Endometrial microvascular endothelial cells (primary cell): ENCODE data around the gene HIGD1A. TPM values are rescaled to one million over a fixed set of nuclear protein-coding genes. Genes with fewer than 3 reads are reported as not detected.

Source experiments
- in situ Hi-C: cut with HindIII; loops from 2 replicates; pipeline ENCODE4 v1.10.0; 2017; ENCODE audit warnings: low sequenced_read_pairs, low pct_unique_long_range_greater_than_20kb; ENCODE audit errors: inconsistent ontology term
- total RNA-seq: library from RNA; depleted of rRNA; stranded (reverse); fragments of >200 nt; gene quantifications from one replicate; pipeline ENCODE4 v1.2.3, GENCODE V29; 2015; ENCODE audit errors: inconsistent ontology term

Gene HIGD1A
- total RNA-seq, 1 donor from 2014 or later, result 205 TPM

DNA sequence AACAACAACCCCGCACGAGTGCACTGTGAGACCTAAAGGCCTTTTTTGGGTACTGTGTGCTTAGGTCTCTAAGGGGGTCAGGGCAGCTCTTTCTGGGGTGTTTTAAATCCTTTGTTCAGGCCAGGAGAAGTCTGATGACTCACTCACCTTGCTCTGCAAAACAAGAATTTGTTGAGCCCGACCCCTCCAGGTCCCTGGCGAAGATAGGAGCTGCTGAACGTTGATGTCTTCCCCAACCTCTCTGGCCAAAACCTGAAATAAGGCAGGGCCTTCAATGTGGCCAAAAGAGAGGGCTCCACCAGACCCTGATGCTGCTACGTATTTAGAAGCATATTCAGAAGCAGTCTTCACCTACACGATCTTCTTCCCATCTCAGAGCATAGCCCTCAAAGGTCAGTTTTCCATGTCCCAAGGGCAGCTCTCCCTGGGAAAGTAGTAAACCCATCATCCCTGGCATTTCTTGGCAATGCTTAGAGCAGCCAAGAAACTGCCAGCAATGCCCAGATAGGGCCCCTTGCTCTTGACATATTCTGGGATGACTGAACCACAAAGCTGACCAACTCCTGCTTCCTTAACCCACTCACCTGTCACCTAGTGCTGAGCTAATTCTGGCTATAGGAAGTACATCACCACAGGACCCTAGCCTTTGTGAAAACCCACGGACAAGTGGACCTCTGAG lies 58.4 kb downstream of the HIGD1A start:
- in situ Hi-C loops, result no loop called here

DNA sequence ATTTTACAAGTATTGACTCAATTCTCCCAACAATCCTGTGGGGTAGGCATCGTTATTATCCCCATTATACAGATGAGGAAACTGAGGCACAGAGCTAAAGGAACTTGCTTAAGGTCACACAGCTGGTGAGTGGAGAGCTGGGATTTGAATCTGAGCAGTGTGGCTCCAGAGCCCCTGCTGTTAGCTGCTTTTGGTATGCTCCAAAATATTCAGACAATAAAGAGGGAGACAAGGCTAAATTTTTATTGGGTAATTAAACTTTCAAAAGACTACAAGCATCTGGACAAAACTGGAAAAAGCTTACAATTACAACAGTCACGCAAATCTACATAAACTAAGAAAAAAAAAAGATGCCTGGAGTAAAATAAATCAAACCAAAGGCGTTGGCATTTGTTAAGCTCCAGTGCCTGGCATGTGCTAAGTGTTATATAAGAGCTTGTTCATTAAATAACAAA lies 59.0 kb downstream of the HIGD1A start:
- in situ Hi-C loops, result no loop called here

- in situ Hi-C loops, result no loop called here
These were observed 60.9 kb downstream of the HIGD1A start for GRCh38 chr3:42743204-42743995.

DNA sequence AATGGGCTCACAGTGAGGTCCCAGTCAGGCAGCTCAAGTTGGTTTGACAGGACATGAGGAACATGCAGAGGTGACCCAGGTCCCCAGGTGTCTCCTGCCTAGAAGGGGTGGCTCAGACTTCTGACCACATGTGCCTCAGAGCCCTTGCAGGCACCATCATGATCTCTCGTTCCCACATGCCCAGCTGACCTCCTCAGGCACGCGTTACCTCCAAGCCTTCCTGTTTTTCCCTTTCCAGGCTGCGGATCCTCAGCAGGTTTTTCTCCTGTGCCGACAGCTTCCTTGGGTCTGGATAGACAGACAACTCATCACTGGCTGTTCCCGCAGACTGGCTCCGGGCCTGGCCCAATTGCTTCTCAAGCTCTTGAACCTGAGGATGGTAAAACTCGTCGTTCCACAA lies 61.6 kb downstream of the HIGD1A start:
- in situ Hi-C loops, result no loop called here

- in situ Hi-C loops, result no loop called here
These were observed 62.0 kb downstream of the HIGD1A start for GRCh38 chr3:42742259-42742658.

GRCh38 chr3:42741796-42742195 lies 62.5 kb downstream of the HIGD1A start:
- in situ Hi-C loops, result no loop called here

DNA sequence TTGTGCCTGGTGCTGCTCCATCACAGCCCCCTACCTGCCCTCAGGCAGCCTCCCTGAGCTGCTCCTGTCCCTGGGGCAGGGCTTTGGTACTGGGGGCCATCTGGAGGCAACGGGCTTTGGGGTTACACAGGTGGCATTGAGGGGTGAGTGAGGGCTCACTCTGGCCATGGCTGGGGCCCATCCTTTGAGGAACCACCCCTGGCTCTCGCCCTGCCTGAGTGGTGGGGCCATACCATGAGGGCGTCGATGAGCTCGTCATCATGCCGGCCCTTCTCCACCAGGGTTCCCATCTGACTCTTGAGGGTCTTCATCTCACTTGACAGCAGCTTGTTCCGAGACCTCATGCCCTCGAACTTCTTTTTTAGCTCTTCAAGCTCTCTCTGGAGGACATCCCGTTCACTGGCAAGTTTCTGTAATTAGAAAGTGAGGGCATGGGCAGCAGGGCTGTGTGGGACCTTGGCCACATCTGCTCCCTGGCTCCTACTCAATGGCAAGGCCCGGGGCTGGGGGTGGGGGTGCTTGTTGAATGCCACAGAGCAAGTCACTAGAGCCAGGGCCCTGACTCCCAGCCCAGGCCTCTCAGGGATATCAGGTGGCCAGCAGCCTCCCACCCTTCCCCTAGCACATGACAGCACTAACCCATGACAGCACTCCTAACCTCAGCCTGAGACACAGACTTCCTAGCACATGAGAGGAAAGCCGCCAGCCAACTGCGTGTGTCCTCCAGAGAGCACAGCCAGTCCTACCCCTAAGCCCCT lies 64.7 kb downstream of the HIGD1A start:
- in situ Hi-C loops, result no loop called here

- in situ Hi-C loops, result no loop called here
These were observed 67.8 kb downstream of the HIGD1A start for GRCh38 chr3:42736531-42736930.

DNA sequence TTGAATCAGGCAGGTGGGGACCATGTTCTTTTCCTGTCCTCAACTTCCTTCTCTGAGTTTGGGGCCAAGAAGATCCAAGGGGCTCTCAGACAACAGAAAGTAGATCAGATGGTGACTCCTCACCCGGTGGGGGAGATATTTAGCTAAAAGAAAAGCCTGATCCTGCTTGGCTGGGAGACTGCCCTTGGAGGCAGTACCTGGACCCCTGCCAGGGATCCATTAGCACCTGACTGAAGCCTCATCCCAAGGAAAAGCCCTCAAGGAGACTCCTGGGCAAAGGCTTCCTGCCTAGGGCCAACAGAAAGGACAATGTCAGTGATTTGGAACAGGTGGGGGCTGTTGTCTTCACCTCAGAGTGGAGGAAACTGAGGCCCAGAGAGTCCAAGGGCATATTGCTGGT lies 68.2 kb downstream of the HIGD1A start:
- in situ Hi-C loops, result no loop called here

GRCh38 chr3:42735615-42736014 lies 68.7 kb downstream of the HIGD1A start:
- in situ Hi-C loops, result no loop called here

DNA sequence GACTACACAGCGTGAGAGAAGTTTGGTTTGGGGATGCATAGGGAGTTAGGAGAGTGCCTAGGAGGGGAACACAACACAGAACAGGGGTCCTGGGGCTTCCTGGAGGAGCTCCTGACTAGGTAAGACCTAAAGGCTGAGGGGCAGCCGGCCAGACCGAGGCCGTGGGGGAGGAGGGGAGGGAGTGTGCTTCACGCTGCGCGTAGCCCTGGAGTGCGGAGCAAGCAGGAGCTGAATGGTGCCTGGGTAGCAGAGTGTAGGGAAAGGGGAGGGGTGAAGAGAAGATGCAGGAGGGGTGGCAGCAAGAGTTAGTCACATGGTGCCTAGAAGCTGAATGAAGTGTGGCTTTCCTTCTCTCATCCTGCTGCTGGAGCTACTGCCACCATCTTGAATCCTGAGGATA lies 69.3 kb downstream of the HIGD1A start:
- in situ Hi-C loops, result no loop called here

DNA sequence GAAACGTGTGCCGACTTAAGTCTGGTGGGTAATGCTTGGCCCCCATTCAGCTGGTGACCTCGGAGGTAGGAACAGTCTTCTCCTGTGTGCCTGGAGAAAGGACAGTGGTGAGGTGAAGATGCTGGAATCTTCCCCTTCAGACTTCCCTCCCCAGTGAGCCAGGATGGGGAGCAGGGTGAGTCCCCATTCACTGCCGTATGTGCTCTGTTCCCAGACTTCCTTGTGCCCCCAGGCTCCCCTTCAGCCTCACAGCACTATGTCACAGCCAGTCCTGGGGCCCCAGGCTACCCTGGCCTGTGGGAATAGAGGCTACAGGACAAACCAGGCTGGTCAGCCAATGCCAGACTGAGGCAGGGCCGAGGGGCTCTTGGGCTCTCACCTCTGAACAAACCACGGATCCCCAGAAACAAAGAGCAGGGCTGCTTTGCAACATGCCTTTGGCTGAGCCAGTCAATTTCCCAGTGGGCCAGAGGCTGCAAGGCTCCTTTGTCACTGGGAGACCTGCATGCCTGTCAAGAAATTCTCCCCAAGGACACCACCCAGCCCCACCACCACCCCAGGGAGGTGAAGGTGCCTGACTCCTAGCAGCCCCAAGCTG lies 69.9 kb downstream of the HIGD1A start:
- in situ Hi-C loops, result no loop called here

DNA sequence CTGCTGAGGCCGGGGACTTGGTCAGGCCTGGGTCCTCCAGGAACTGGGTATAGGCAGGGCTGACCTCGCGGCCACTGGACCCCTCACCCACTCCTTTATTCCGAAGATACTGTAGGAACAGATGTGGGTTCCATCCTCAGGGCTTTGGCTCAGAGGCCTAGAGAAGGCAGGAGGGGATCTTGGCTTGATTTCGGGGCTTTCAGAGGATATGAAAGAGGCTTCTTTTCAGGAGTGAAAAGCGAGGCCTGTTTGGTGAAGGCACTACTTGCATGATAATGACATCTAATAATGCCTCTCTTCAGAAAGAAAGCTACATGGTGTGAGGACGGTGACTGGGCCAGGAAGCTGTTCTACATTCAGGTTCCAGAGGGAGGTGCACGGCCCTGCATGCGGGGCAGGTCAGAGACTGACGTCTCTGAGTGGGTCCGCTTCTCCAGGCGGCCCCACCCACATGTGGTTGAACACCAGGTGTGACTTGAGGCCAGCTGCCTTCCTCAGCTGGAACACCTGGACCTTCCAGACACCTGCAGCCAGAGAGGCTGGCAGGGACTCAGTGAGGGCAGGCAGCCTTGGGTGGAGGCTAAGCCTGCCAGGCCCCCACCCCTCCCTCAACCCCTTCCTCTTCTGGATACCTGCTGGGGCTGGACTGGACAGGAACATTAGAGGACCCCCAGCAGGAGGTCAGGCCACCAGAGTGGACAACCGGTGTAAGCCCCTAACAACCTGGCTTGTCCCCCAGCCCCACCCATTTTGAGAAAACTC lies 70.6 kb downstream of the HIGD1A start:
- in situ Hi-C loops, result no loop called here

Other genes with a start within 250 kb of the HIGD1A start
- 123 TPM for gene SEC22C, start 222.5 kb downstream of the HIGD1A start, total RNA-seq
- gene SS18L2, start 213.6 kb downstream of the HIGD1A start, total RNA-seq, result 24.6 TPM
- gene NKTR, start 203.8 kb downstream of the HIGD1A start, total RNA-seq, result 29.2 TPM
- 10.9 TPM for gene ZBTB47, start 150.8 kb downstream of the HIGD1A start, total RNA-seq
- not detected for gene KLHL40, start 119.0 kb downstream of the HIGD1A start, total RNA-seq
- gene HHATL, start 101.7 kb downstream of the HIGD1A start, total RNA-seq, result not detected
- gene CCDC13, start 31.2 kb downstream of the HIGD1A start, total RNA-seq, result not detected
- not detected for gene ACKR2, start 5.0 kb upstream of the HIGD1A start, total RNA-seq
- gene CYP8B1, start 71.4 kb upstream of the HIGD1A start, total RNA-seq, result not detected
- 0.37 TPM for gene ZNF662, start 101.7 kb upstream of the HIGD1A start, total RNA-seq
- not detected for gene GASK1A, start 174.8 kb upstream of the HIGD1A start, total RNA-seq